Erythroblast (primary cell): ENCODE data around the gene HDAC4.

Experiments
- DNase-seq, 2 experiments: peaks; one replicate each; lab custom pipeline; 2025; lab: John Stamatoyannopoulos, UW
- GATA1 ChIP-seq: IDR thresholded peaks from 2 replicates; pipeline ENCODE4 v1.6.1; 2011; ENCODE audit warnings: low read depth, mild to moderate bottlenecking, control low read depth, low read length, moderate library complexity
- POLR2A ChIP-seq: IDR thresholded peaks from 2 replicates; pipeline ENCODE4 v1.6.1; 2011; ENCODE audit warnings: mild to moderate bottlenecking, low read length

The HDAC4 gene

GRCh38 chr2:239056611-239057010 lies 344.2 kb downstream of the HDAC4 start:
- TF ChIP-seq GATA1 (no peak), POLR2A (no peak)
- no peak for DNase-seq

DNA sequence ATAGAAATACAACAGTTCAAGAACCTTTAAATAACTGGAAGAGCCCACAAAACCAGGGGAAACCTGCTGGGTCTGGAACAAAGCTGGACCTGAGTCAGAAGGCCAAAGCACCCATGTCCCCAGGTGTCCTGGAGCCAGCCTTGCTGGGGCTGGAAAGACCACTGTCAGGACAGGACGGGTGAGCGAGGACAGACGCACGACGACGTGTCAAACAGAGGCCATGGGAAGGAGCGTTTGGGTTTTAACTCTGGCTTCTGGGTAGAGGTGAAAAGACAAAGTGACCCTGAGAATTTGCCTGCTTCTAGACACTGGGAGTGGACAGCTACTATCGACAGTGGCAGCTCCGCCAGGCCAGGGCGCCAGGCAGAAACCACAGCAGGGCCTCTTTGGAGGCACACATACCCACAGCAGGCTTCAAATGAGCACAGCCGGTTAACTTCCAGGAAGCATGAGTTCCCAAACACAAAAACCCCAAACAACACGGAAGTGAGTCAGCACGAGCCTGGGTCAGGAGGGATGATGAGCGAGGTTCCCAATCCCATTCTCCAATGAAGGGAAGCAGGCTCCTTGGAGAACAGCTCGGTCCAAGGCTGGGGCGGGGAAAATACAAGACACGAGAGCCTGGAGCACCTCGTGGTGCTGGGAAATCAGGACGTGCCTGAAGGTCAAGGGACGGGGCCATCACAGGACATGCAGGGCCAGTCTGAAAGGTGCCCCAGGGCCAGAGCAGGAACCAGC lies 344.9 kb downstream of the HDAC4 start:
- no peak for DNase-seq

GRCh38 chr2:239054921-239055320 lies 345.9 kb downstream of the HDAC4 start:
- TF ChIP-seq GATA1 (no peak), POLR2A (no peak)
- DNase-seq, result no peak

More for the DNA sequence above, 344.9 kb downstream of the HDAC4 start:
- TF ChIP-seq POLR2A (no peak), GATA1 (no peak)

GRCh38 chr2:239053801-239054503 lies 346.9 kb downstream of the HDAC4 start:
- peak; percentile 41 to 72 for DNase-seq
- TF ChIP-seq POLR2A (no peak), GATA1 (no peak)

- TF ChIP-seq GATA1 (no peak), POLR2A (no peak)
Measured at GRCh38 chr2:239052798-239053665, 347.8 kb downstream of the HDAC4 start.

GRCh38 chr2:239051891-239052445 lies 348.9 kb downstream of the HDAC4 start:
- TF ChIP-seq POLR2A, result no peak
- TF ChIP-seq GATA1, result no peak
- DNase-seq, result no peak

More at GRCh38 chr2:239052798-239053665, 347.8 kb downstream of the HDAC4 start:
- no peak for DNase-seq

- no peak for DNase-seq
- no peak for TF ChIP-seq GATA1
- TF ChIP-seq POLR2A, result no peak
Measured at GRCh38 chr2:239050252-239050649, 350.6 kb downstream of the HDAC4 start.

DNA sequence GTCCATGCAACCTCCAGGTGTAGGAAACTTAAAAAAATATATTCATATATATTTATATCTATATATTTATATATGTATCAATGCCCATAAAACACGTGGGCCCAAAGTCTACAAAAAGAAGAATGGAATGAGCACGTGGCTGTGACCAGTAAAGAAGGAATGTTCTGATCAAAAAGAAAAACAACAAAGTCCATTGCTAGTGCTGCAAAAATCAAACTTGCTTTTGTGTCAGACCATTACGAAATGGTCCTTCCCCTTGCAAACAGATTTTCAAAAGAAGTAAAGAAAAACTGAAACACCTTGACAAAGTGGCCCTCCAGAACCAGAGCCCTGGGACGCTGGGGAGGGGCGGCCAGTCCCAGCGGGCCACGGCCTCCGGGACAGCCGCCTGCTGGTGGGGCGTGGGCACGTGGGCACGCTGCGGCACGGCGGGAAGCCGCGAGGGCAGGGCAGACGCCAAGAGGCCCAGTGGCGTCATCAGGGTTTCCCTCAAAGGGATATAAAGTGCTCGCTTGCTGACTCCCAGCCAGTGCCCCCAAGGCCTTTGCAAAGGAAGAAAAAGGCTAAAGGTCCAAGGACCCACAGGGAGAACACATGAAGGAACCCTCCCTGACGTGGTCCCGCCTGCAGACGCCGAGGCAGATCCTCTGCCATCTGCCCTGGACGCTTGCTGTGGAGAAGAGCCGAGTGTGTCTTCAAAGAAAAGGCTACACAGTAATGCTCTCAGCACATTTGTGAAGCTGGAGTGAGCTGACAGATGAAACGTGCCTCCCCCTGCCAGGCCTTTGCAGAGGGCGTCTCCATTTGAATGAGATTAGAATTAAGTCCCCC lies 351.2 kb downstream of the HDAC4 start:
- no peak for DNase-seq
- TF ChIP-seq POLR2A (no peak), GATA1 (no peak)

DNA sequence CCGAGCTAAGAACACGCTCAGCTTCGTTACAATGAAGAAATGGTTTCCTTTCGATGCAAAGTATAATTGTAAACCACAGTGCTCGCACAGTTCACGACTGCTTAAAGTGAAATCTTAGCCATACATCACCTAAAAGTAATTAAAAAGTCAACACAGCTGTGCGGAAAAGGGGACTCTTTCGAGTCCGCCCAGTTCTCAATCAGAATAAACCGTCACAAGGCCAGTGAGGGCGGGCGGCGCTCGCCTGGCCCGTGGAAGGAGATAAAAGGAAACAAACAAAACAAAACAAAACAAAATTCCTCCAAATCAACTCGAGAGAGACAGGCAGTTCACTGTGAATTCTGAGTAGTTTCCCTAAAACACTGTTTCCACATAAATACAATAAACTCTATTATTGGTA lies 352.1 kb downstream of the HDAC4 start:
- no peak for DNase-seq
- TF ChIP-seq GATA1, result no peak
- no peak for TF ChIP-seq POLR2A

DNA sequence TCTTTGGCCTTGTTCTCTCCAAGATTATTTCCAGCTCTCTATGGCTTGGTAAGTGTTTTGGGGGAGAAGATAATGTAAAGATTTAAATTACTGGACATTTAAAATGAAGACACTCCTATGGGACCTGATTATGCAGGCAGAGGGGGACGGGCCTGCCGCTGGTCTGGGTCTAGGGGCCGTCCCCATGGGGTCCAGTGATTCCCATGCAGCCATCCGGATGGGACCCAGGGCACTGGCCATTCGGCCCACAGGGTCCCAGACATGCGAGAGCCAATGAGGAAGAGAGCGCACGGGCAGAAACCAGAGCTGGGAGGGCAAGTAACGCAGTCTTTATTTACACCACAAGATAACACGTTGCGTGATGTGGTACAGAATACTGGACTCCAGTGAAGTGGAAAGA lies 353.0 kb downstream of the HDAC4 start:
- DNase-seq, result no peak
- TF ChIP-seq GATA1 (no peak), POLR2A (no peak)

DNA sequence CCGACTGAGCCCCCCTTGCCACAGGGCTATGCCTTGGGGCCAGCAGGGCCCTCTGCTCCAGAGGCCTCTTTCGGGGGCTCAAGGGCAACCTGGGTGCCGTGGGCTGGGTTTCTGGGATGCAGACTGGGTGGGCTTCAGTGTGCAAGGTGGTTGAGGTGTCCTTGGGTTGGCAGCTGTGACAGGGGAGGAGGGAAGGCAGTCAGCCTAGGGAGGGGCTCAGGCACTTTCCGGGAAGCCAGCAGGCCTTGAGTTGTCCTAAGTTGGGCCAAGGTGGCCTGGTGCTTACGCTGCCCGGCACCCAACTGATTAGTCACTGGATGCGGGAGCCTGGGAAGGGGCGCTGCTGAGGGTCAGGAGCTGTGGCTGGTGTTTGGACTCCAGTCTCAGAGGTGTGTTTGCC lies 353.4 kb downstream of the HDAC4 start:
- DNase-seq, result no peak
- TF ChIP-seq POLR2A, result no peak
- TF ChIP-seq GATA1, result no peak

- no peak for DNase-seq
- TF ChIP-seq POLR2A, result no peak
- no peak for TF ChIP-seq GATA1
Measured at GRCh38 chr2:239046822-239047221, 354.0 kb downstream of the HDAC4 start.

DNA sequence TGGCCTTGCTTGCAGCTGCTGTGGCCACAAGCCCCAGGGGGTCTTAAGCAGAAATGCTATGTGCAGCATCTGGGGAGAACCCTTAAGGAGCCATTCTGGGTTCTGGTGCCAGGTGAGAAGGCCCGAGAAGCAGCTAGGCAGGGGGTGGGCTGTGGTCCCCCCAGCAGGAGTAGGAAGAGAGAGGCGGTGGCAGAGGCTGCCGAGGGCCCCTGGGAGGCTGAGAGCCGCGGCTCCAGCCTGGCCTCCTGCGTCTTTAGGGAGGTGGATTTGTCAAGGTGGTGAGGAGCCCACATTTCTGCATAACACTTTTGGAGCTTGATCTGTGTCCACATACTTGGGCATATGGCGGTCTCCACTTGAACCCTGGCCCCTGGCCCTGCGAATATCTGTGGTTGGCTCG lies 356.5 kb downstream of the HDAC4 start:
- TF ChIP-seq GATA1 (no peak), POLR2A (no peak)
- DNase-seq, result no peak
